Keratinocyte (primary cell): ENCODE measurements around the gene BRSK2. TPM values are rescaled to one million over a fixed set of nuclear protein-coding genes. Genes with fewer than 3 reads are reported as not detected.

Experiments
- DNase-seq: peaks from one replicate; pipeline ENCODE4 v3.0.0-alpha.2; 2011; ENCODE audit warnings: low read depth, missing footprints, low spot score
- FAIRE-seq: peaks from 2 replicates; lab custom pipeline; 2011; peaks lifted over from hg19 to GRCh38; lab: Jason Lieb, UNC
- H2AFZ ChIP-seq: 2 replicates; pipeline ENCODE4 v1.6.0; 2012; ENCODE audit warnings: low read length, control low read depth, inconsistent platforms; ENCODE audit not compliant: control insufficient read depth
- H3K27ac ChIP-seq: 2 replicates; pipeline ENCODE4 v1.5.1; 2011; ENCODE audit warnings: low read length; ENCODE audit not compliant: control insufficient read depth, insufficient read depth
- H3K27me3 ChIP-seq: 3 replicates; pipeline ENCODE4 v1.6.0; 2011; ENCODE audit warnings: low read length; ENCODE audit not compliant: control insufficient read depth, insufficient read depth; ENCODE audit errors: extremely low read depth
- H3K36me3 ChIP-seq, 2 experiments: 2 replicates in 1 of 2; 3 replicates in 1 of 2; pipeline ENCODE4 v1.5.1; 2011; ENCODE audit warnings: low read length in 2 of 2, mild to moderate bottlenecking in 1 of 2; ENCODE audit not compliant: control insufficient read depth in 2 of 2, insufficient read depth in 2 of 2; ENCODE audit errors: extremely low read depth in 1 of 2
- H3K4me1 ChIP-seq: 3 replicates; pipeline ENCODE4 v1.5.1; 2011; ENCODE audit warnings: low read length; ENCODE audit not compliant: control insufficient read depth, insufficient read depth; ENCODE audit errors: extremely low read depth
- H3K4me2 ChIP-seq: 3 replicates; pipeline ENCODE4 v1.6.0; 2011; ENCODE audit warnings: low read depth, low read length; ENCODE audit not compliant: control insufficient read depth, insufficient read depth; ENCODE audit errors: extremely low read depth
- H3K4me3 ChIP-seq, 3 experiments: fragments of 200-600 bp in 1 of 3; sonication (generic) in 1 of 3; 2 replicates in 2 of 3; 3 replicates in 1 of 3; pipeline ENCODE4 v1.5.1; 2011 to 2016; ENCODE audit warnings: low read length in 3 of 3, mild to moderate bottlenecking in 3 of 3, control low read depth in 2 of 3, inconsistent platforms in 1 of 3, low read depth in 1 of 3, mixed read lengths in 1 of 3, mixed run types in 1 of 3, moderate library complexity in 1 of 3; ENCODE audit not compliant: control insufficient read depth in 2 of 3, insufficient read depth in 2 of 3; ENCODE audit errors: extremely low read depth in 1 of 3
- H3K79me2 ChIP-seq: 2 replicates; pipeline ENCODE4 v1.6.0; 2012; ENCODE audit warnings: low read length; ENCODE audit not compliant: control insufficient read depth, insufficient read depth
- H3K9ac ChIP-seq: 3 replicates; pipeline ENCODE4 v1.6.0; 2011; ENCODE audit warnings: low read length; ENCODE audit not compliant: control insufficient read depth, insufficient read depth; ENCODE audit errors: extremely low read depth
- H3K9me1 ChIP-seq: 3 replicates; pipeline ENCODE4 v1.6.0; 2011; ENCODE audit warnings: low read length; ENCODE audit not compliant: control insufficient read depth, insufficient read depth; ENCODE audit errors: extremely low read depth
- H3K9me3 ChIP-seq: 2 replicates; pipeline ENCODE4 v1.5.1; 2012; ENCODE audit warnings: low read depth, low read length; ENCODE audit not compliant: control insufficient read depth
- H4K20me1 ChIP-seq: 3 replicates; pipeline ENCODE4 v1.6.0; 2011; ENCODE audit warnings: low read length; ENCODE audit not compliant: control insufficient read depth, insufficient read depth; ENCODE audit errors: extremely low read depth
- CTCF ChIP-seq, 3 experiments: IDR thresholded peaks in 1 of 3; conservative IDR thresholded peaks in 1 of 3; optimal IDR thresholded peaks in 1 of 3; 2 replicates in 2 of 3; 3 replicates in 1 of 3; pipeline versions ENCODE3 to v1.5.1; 2011; ENCODE audit warnings: low read length in 3 of 3, mild to moderate bottlenecking in 3 of 3, moderate library complexity in 2 of 3, control low read depth in 1 of 3, inconsistent platforms in 1 of 3; ENCODE audit not compliant: insufficient read depth in 2 of 3; ENCODE audit errors: extremely low read depth in 1 of 3
- EZH2 ChIP-seq: IDR thresholded peaks from one replicate; pipeline ENCODE4 v1.6.1; 2012; ENCODE audit warnings: inconsistent platforms, mild to moderate bottlenecking, low read length, moderate library complexity
- dilution Hi-C: fragments of 300-500 bp; cut with MboI; formaldehyde crosslinking; loops from one replicate; pipeline ENCODE4 v1.7.0; 2020; ENCODE audit warnings: low sequenced_read_pairs; ENCODE audit not compliant: extremely low pct_ligation_motif_present
- polyA plus RNA-seq, 5 experiments: library from polyadenylated mRNA; depleted of rRNA in 3 of 5; stranded (reverse) in 3 of 5; stranded (forward) in 1 of 5; unstranded in 1 of 5; fragments of >200 nt; gene quantifications; 1 replicate in 1 of 5; 2 replicates in 3 of 5; 3 replicates in 1 of 5; pipeline versions ENCODE4 v1.2.1 to v1.2.3, GENCODE V29; 2011 to 2012; ENCODE audit warnings: missing spikeins in 2 of 5, low read depth in 1 of 5, low replicate concordance in 1 of 5

BRSK2 gene
- polyA plus RNA-seq, 1 donor (not counting 4 experiments of a cell fraction or from before 2014, with no cell fraction given): 0.09 TPM

- DNase-seq (no peak), FAIRE-seq (no peak)
- peaks cover 4% of the 10 kb centered on the region for H3K4me1 ChIP-seq
- no peak overlapping the region for H3K27ac ChIP-seq
- H3K9me3 ChIP-seq: no peaks in the 10 kb centered on the region
- no peak for TF ChIP-seq EZH2
- TF ChIP-seq CTCF (optimal IDR thresholded peaks at IDR 0.05 in 1 of 3, IDR thresholded peaks at IDR 0.05 in 1 of 3, conservative IDR thresholded peaks at IDR 0.05 in 1 of 3; ENCODE audit: extremely low read depth in 1 of 3, insufficient read depth in 2 of 3, low read length in 3 of 3): no peak
- peaks cover 5% of the 10 kb centered on the region for H4K20me1 ChIP-seq
- H3K79me2 ChIP-seq: no peaks in the 10 kb centered on the region
- H3K36me3 ChIP-seq: no peaks in the 10 kb centered on the region
- no peak overlapping the region for H3K9ac ChIP-seq
- H3K9me1 ChIP-seq: no peaks in the 10 kb centered on the region
- peaks cover 37% of the 10 kb centered on the region for H3K27me3 ChIP-seq
- dilution Hi-C loops: no loop called here
- H2AFZ ChIP-seq: no peak overlapping the region
- no peak overlapping the region for H3K4me2 ChIP-seq
- H3K4me3 ChIP-seq: no peak overlapping the region
These were observed 3.4 kb downstream of the BRSK2 start for GRCh38 chr11:1393038-1393710.

GRCh38 chr11:1394936-1395772 is 5.4 kb downstream of the BRSK2 start:
- peaks cover 25% of the 10 kb centered on the region for H3K27me3 ChIP-seq
- no peaks in the 10 kb centered on the region for H3K9me1 ChIP-seq
- dilution Hi-C loops: no loop called here
- no peak for DNase-seq
- no peaks in the 10 kb centered on the region for H3K79me2 ChIP-seq
- no peak overlapping the region for H3K9ac ChIP-seq
- no peak overlapping the region for H3K27ac ChIP-seq
- FAIRE-seq: no peak
- H3K4me2 ChIP-seq: no peak overlapping the region
- H2AFZ ChIP-seq: no peak overlapping the region
- H4K20me1 ChIP-seq: peaks cover 5% of the 10 kb centered on the region
- H3K9me3 ChIP-seq: no peaks in the 10 kb centered on the region
- TF ChIP-seq CTCF (optimal IDR thresholded peaks at IDR 0.05 in 1 of 3, IDR thresholded peaks at IDR 0.05 in 1 of 3, conservative IDR thresholded peaks at IDR 0.05 in 1 of 3; ENCODE audit: extremely low read depth in 1 of 3, insufficient read depth in 2 of 3, low read length in 3 of 3): no peak
- no peak for TF ChIP-seq EZH2
- no peaks in the 10 kb centered on the region for H3K36me3 ChIP-seq
- no peaks in the 10 kb centered on the region for H3K4me1 ChIP-seq
- H3K4me3 ChIP-seq: no peak overlapping the region
